Measurements from ENCODE around the gene FTCD. TPM values are rescaled to one million over a fixed set of nuclear protein-coding genes. Genes with fewer than 3 reads are reported as not detected.
"Not testable (repeated sequence)": the region's sequence is repeated elsewhere in the genome, so short reads cannot be mapped to it uniquely, and the experiment has no call there.

FTCD gene
- total RNA-seq, 1 donor from 2014 or later, result not detected

DNA sequence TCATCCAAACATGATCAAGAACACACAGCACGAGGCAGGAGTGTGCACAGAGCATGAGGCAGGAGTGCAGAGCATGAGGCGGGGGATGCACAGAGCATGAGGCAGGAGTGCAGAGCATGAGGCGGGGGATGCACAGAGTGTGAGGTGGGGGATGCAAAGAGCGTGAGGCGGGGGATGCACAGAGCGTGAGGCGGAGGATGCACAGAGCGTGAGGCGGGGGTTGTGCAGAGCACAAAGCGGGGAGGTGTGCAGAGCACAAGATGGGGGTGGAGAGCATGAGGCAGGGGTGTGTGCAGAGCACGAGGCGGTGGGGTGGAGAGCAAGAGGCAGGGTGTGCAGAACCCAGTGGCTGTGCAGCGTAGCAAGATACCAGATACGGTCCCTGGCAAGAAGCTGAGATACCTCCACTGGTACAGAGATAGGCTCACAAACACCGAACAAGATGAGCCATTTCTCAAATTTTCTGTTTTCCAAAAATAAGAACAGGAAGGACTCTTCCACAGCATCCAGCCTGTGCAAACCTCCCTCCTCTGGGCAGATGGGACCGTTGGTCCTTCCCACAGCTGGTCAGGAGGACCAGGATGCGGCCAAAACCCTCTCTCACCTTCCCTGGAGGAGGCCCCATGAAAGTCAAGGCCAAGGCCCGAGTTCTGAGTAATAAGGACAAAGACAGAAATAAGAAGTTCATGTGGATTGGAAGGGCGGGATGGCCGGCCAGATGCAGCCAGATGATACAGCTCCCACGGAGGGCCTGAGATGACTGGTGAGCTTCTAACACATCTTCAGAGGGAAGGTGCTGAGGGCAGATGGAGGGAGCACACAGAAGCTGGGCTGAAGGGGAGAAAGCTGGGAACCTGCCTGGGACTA, 16.9 kb upstream of the FTCD start:
- no peak for DNase-seq (ENCODE audit: low read depth in 2 of 2)

- no peak for DNase-seq (ENCODE audit: low read depth in 2 of 2)
These were observed 16.2 kb upstream of the FTCD start for GRCh38 chr21:46171585-46171984.

GRCh38 chr21:46170436-46171193, 15.2 kb upstream of the FTCD start:
- DNase-seq (ENCODE audit: low read depth in 2 of 2), result not testable (repeated sequence)

DNA sequence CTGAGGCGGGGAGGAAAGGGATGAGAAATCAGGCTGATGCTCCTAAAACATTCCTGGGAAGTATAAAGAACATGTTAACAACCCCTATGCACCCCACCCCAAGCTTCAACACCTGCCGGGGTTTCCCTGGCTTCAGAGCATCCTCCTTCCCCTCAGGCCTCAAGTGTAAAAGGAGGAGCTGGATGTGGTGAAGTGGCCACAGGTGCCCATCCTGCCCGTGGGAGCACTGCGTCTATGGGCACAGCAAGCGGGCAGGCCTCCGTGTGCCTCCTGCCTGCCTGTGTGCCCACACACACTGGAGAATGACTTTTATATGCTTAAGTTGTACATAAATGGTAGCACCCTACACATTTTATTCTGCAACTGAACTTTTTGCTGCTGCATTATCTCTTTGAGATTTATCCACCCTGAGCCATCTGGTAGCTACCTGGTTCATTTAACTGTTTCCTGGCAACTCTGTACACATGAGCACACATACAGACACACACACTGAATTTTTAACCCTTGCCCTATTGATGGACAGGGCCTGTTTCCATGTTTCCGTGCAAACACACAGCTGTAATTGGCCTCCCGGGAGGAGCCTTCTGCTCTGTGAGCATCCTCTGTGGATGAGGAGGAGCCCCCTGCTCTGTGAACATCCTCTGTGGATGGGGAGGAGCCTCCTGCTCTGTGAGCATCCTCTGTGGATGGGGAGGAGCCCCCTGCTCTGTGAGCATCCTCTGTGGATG, 13.4 kb upstream of the FTCD start:
- DNase-seq (ENCODE audit: low read depth in 2 of 2), result no peak

DNA sequence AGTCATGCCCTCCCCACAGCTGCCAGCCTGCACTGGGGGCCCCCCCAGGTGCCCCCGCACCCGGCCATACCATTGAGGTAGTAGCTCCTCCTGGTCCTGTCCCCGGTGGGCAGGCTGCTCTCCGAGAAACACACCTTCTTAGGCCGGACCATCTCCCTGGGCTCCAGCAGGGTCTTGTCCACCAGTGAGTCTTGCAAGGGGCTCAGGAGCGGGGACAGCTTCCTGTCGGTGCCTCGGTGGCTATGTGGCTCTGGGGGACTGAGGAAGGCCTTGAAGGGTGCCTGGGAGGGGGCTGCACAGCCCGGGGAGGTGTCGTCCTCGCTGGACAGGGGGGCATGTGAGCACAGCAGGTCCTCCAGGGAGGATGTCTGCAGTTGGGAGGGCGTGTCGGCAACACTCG, 12.9 kb upstream of the FTCD start:
- DNase-seq (ENCODE audit: low read depth in 2 of 2), result no peak

GRCh38 chr21:46165098-46165497, 9.7 kb upstream of the FTCD start:
- no peak for DNase-seq (ENCODE audit: low read depth in 2 of 2)

GRCh38 chr21:46163380-46163779, 8.0 kb upstream of the FTCD start:
- no peak for DNase-seq (ENCODE audit: low read depth in 2 of 2)

DNA sequence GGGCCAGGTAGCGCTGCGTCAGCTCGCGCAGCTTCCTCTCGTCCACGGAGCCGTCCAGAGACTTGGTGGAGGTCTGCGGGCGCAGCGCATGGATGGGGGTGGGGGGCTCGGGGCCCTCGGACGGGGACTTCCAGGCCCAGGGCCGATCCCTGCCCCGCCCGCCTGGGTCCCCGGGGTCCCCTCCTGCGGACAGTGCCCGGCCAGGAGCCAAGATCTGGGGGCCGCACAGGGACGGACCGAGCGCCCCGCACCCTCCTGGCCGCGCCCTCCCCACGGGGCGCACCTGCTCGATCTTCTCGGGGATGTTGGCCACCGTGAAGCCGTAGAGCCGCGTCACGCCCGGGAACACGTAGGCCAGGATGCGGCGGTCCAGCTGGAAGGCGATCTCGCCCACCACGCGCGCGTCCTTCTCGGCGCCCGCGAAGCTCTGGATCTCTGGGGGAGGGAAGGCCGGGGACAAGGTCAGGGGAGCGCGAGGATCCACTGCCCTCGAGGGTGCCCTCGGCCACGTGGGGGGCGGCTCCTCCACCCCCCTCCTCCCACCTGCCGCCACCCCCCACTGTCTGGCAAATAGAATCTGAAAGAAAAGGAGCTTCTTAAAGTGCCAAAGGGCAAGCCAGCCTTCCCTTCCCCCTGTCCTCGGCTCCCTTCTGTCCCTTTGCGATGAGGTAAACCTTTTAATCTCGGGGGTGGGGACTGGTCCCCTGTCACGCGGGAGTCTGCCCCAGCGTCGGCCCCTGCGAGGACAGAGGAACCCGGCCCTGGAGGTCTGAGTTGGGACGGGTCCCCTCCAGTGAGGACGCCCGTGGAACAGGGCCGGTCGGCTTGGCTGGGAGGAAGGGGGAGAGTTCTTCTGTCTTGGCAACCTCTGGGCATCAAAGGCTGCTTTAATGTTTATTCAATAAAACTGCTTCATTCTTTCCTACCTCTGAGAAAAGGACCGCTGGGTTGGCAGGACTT, 6.5 kb upstream of the FTCD start:
- DNase-seq (ENCODE audit: low read depth in 2 of 2), result no peak

- DNase-seq (ENCODE audit: low read depth in 2 of 2), result no peak
These were observed 5.7 kb upstream of the FTCD start for GRCh38 chr21:46160907-46161632.

DNA sequence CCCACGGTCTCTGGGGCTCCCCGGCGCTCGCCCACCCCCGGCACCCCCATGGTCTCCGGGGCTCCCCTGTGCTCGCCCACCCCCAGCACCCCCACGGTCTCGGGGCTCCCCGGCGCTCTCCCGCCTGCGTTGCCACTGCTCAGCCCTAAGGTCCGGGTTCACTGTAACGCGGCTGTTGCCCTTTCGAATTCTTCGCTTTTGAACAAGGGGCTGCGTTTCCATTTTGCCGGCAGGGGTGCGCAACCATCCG, 5.2 kb upstream of the FTCD start:
- DNase-seq (ENCODE audit: low read depth in 2 of 2), result no peak

DNA sequence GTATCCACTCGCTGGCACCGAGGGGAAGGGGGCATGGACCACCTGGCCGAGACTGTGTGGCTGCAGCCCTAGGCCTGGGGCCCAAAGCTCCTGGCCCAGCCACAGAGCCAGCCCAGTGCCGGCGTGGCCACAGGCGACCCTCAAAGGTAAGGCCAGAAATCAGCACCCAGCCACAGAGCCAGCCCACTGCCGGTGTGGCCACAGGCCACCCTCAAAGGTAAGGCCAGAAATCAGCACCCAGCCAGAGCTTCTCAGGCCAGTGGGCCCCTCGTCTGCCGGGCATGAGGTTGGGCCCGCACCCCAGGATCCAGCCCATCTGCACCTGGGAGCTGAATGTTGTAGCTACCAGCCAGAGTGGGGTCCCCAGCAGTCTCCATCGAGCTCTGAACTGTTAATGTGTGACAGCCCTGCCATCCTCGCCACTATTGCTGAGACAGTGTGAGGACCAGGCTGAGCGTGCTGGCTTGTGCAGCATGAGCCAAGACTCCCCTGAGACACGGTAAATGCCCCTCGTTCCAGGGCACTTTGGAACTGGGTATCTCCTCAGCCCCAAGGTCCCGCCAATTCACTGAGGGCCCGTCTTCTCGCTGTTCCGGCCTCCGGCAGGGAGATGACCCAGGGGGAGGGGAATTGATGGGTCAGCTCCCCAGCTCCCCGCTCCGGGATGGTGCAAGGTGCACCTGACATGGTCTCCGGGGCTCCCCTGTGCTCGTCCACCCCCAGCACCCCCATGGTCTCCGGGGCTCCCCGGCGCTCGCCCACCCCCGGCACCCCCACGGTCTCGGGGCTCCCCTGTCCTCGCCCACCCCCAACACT, 4.7 kb upstream of the FTCD start:
- DNase-seq (ENCODE audit: low read depth in 2 of 2), result no peak

- no peak for DNase-seq (ENCODE audit: low read depth in 2 of 2)
These were observed 4.0 kb upstream of the FTCD start for GRCh38 chr21:46159390-46159789.

GRCh38 chr21:46158666-46159300, 3.4 kb upstream of the FTCD start:
- DNase-seq (ENCODE audit: low read depth in 2 of 2), result no peak

- DNase-seq (ENCODE audit: low read depth in 2 of 2), result no peak
These were observed 2.6 kb upstream of the FTCD start for GRCh38 chr21:46157987-46158451.

DNA sequence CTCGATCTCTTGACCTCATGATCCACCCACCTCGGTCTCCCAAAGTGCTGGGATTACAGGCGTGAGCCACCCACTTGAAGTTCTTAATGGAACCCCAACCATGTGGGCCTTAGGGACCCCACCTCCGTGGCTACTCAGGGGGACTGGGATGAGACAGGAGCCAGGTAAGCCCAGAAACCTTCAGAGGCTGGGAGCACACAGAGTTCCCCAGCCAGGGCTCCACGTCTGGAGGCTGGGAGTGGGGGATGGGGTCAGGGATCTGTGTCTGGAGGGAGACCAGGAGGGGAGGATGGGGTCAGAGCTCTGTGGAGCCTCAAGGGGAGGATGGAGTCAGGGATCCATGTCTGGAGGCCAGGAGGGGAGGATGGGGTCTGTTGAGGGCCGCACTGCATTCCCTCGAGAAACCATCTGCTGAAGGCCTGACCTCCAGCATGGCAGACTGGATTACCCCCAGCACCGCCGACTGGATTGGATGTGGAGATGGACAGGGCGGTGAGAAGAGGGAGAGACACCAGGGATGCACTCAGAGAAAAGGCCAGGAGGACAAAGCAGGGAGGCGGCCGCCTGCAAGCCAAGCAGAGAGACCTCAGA, 2.1 kb upstream of the FTCD start:
- DNase-seq (ENCODE audit: low read depth in 2 of 2), result no peak

DNA sequence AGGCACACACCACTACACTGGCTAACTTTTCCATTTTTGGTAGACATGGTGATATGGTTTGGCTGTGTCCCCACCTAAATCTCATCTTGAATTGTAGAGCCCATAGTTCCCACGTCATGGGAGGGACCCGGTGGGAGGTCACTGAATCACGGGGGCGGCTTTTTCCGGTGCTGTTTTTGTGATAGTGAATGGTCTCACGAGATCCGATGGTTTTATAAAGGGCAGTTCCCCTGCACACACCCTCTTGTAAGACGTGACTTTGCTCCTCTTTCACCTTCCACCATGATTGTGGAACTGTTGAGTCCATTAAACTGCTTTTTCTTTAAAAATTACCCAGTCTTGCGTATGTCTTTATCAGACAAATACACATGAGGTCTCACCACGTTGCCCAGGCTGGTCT, 1.3 kb upstream of the FTCD start:
- no peak for DNase-seq (ENCODE audit: low read depth in 2 of 2)

GRCh38 chr21:46156378-46156645, 933 bp upstream of the FTCD start:
- DNase-seq (ENCODE audit: low read depth in 2 of 2), result no peak

DNA sequence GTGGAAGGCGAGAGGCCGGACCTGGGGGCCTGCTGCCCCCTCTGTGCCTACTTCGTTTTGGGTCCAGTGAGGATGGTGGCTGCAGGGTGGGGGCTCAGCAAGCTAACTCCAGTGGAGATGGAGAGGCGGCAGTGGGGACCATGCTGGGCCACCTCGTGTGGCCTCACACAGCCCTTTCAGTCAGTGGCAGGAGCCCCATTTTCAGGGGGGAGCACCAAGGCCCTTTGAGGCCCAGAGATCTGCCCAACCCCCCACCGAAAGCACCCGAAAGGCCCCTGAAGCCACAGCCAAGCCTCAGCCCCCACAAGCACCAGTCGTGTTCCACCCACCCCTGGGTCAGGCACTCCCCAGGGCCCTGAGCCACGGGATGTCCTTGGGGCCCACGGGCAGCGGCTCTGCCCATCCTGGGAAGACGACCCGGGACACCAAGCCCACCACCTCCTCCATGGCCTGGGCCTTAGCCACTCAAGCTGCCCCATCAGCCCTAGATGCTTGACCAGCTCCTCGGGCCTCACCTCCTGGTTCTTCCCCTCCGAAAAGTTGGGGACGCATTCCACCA, 345 bp downstream of the FTCD start:
- DNase-seq (ENCODE audit: low read depth in 2 of 2), result no peak

Measured in dermis microvascular lymphatic vessel endothelial cell (primary cell).